ELR (cell line): Measurements from ENCODE around the gene TPSG1.
"Not testable (repeated sequence)": the region's sequence is repeated elsewhere in the genome, so short reads cannot be mapped to it uniquely, and the experiment has no call there.

Source experiments
- DNase-seq: peaks from one replicate; pipeline ENCODE4 v3.0.0-alpha.2; 2015; ENCODE audit warnings: low read depth

The TPSG1 gene

GRCh38 chr16:1215574-1216295, 9.3 kb downstream of the TPSG1 start:
- DNase-seq: no peak

DNA sequence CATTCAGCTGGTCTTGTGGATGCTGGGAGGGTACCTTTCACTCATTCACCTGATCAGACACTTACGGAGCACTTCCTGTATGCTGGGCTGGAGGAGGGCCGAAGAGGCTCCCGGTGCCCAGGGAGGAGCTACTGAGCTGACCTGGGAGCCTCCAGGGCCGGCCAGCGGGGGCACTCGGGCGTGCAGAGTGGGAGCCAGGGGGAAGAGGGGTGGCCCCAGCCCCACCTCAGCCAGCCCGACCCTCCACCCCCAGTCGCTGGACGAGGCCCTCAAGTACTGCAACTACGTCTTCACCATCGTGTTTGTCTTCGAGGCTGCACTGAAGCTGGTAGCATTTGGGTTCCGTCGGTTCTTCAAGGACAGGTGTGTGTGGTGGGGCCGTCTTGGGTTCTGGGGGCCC, 10.3 kb downstream of the TPSG1 start:
- DNase-seq: no peak

DNA sequence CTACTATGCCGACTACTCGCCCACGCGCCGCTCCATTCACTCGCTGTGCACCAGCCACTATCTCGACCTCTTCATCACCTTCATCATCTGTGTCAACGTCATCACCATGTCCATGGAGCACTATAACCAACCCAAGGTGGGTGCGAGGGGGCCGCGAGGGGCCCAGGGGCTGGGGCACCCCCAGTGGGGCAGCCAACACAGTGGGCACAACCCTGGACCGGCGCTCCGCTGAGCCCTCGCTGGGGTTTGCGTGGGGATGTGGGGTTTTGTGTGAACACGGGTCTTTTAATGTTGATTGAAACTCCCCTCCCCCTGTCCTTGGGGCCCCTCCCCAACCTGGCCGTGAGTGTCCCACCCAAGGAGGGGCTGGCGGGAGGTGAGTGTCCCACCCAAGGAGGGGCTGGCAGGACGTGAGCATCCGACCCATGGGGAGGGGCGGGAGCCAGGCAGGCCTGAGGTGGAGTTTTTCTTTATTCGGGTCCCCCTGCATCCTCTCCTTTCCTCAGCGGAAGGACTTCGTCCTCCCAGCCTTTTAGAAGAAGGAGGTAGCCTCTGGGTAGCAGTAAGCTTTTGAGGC, 11.2 kb downstream of the TPSG1 start:
- no peak for DNase-seq

DNA sequence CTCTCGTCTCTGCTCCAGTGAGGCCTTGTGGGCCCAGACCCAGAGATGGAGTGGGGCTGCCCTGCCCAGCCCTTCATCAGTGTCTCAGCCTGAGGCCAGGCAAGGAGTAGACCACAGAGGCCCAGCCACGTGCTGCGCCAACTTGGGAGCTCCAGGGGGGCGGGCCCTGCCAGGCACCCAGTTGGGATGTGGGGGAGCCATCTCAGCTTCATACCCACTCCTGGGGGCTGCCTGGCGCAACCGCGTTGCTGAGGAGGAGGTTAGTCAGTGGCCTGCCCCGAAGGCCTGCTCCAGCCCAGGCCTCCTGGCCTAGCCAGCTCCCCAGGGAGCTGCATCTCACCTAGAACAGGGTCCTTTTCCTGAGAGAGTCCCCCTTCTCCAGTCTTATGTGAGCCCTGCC, 11.8 kb downstream of the TPSG1 start:
- DNase-seq: no peak

GRCh38 chr16:1212616-1213194, 12.4 kb downstream of the TPSG1 start:
- no peak for DNase-seq

- no peak for DNase-seq
These were observed 13.4 kb downstream of the TPSG1 start for GRCh38 chr16:1211451-1212268.

DNA sequence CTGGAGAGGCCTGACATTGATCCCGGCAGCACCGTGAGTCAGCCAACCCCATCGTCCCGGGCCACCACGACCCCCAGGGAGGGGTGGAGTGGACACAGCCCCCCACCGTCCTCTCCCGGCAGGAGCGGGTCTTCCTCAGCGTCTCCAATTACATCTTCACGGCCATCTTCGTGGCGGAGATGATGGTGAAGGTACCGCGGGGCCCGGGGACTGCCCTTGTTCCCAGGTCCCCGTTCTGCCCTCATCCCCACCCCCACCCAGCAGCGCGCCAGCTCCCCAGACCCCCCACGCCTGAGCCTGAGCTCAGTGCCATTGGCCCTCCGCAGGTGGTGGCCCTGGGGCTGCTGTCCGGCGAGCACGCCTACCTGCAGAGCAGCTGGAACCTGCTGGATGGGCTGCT, 14.6 kb downstream of the TPSG1 start:
- DNase-seq: no peak

DNA sequence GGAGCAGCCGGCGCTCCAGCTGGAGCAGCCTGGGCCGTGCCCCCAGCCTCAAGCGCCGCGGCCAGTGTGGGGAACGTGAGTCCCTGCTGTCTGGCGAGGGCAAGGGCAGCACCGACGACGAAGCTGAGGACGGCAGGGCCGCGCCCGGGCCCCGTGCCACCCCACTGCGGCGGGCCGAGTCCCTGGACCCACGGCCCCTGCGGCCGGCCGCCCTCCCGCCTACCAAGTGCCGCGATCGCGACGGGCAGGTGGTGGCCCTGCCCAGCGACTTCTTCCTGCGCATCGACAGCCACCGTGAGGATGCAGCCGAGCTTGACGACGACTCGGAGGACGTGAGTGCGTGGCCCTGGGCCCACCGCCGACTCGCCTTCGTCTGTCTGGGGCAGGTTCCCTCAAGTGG, 16.0 kb downstream of the TPSG1 start:
- DNase-seq: no peak

DNA sequence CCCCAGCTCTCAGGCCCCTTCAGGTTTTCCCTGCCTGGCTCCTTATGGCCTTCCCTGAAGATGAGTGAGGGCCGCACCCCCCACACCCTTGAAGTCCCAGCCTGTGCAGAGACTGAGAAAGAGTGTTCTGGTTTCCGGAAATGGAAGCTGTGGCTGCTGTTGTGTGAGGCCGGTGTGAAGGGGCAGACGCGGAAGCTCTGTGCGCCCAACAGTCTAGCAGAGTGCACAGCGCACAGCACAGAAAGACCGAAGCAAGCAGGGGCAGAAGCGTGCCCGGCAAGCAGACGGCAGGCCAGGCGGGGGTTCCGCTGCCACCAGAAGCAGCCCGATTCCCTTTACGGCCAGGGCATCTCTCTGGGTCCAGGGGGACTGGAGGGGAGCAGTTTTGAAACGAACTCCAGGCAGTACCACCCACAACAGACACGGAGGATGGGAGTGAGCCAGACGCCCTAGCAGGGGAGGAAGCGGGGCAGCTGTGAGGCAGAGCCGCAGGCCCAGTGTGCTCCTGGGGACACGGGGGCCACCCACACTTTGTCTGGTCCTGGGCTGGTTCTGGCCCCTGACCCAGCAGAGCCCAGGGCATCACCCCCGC, 16.7 kb downstream of the TPSG1 start:
- no peak for DNase-seq

DNA sequence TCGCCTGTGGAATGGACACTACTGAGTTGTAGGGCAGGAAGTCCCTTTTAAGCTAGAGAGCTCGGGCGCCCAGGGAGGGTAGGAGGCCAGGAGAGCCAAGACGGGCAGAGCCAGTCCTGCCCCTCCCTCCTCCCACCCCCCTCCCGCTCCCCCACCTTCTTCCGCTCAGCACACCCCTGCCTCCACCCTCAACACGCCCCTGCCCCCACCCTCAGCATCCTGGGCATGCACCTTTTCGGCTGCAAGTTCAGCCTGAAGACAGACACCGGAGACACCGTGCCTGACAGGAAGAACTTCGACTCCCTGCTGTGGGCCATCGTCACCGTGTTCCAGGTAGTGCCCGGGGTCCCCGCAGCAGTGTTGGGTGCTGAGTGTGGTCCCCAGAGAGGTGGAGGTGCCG, 18.3 kb downstream of the TPSG1 start:
- no peak for DNase-seq

GRCh38 chr16:1206326-1206725, 18.7 kb downstream of the TPSG1 start:
- no peak for DNase-seq

DNA sequence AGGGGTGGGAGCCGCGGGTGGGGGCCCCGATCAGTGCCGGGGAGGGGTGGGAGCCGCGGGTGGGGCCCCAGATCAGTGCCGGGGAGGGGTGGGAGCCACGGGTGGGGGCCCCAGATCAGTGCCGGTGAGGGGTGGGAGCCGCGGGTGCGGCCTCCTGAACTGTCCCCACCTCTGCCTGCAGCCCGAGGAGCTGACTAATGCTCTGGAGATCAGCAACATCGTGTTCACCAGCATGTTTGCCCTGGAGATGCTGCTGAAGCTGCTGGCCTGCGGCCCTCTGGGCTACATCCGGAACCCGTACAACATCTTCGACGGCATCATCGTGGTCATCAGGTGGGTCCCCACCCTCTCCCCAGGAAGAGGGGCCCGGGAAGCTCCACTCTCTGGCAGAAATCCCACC, 20.1 kb downstream of the TPSG1 start:
- no peak for DNase-seq

- DNase-seq: no peak
These were observed 22.8 kb downstream of the TPSG1 start for GRCh38 chr16:1202274-1202673.

- no peak for DNase-seq
These were observed 23.6 kb downstream of the TPSG1 start for GRCh38 chr16:1201444-1201843.

- no peak for DNase-seq
These were observed 24.9 kb downstream of the TPSG1 start for GRCh38 chr16:1200014-1200627.

- no peak for DNase-seq
These were observed 25.6 kb downstream of the TPSG1 start for GRCh38 chr16:1199347-1200013.

GRCh38 chr16:1198671-1199346, 26.3 kb downstream of the TPSG1 start:
- not testable (repeated sequence) for DNase-seq

- DNase-seq: no peak
These were observed 26.9 kb downstream of the TPSG1 start for GRCh38 chr16:1198194-1198593.

- no peak for DNase-seq
These were observed 27.7 kb downstream of the TPSG1 start for GRCh38 chr16:1197237-1197866.

GRCh38 chr16:1196494-1196893, 28.6 kb downstream of the TPSG1 start:
- no peak for DNase-seq

- DNase-seq: no peak
These were observed 29.7 kb downstream of the TPSG1 start for GRCh38 chr16:1195393-1195666.
